HG03103 (cell line): ENCODE data around the gene RASA3.

ENCODE experiments used
- ATAC-seq: cut with Tn5 transposase; IDR thresholded peaks from one replicate; pipeline ENCODE4 v1.9.1; 2021; ENCODE audit warnings: low read depth; ENCODE audit not compliant: unreplicated experiment

Gene RASA3

GRCh38 chr13:113945857-113946408 is 186.5 kb downstream of the RASA3 start:
- ATAC-seq: no peak

GRCh38 chr13:113943821-113944565 is 188.4 kb downstream of the RASA3 start:
- no peak for ATAC-seq

- ATAC-seq: no peak
Measured at GRCh38 chr13:113942591-113943103, 189.8 kb downstream of the RASA3 start.

- ATAC-seq: no peak
Measured at GRCh38 chr13:113941571-113942191, 190.7 kb downstream of the RASA3 start.

- ATAC-seq: no peak
Measured at GRCh38 chr13:113939944-113940297, 192.5 kb downstream of the RASA3 start.

- ATAC-seq: no peak
Measured at GRCh38 chr13:113939129-113939943, 193.1 kb downstream of the RASA3 start.

GRCh38 chr13:113938716-113939115 is 193.7 kb downstream of the RASA3 start:
- ATAC-seq: no peak

- ATAC-seq: no peak
Measured at GRCh38 chr13:113938246-113938645, 194.2 kb downstream of the RASA3 start.

GRCh38 chr13:113937527-113938180 is 194.8 kb downstream of the RASA3 start:
- ATAC-seq: no peak

- no peak for ATAC-seq
Measured at GRCh38 chr13:113937073-113937472, 195.3 kb downstream of the RASA3 start.

- ATAC-seq: no peak
Measured at GRCh38 chr13:113936166-113936965, 196.1 kb downstream of the RASA3 start.

- ATAC-seq: no peak
Measured at GRCh38 chr13:113935001-113935844, 197.2 kb downstream of the RASA3 start.

- no peak for ATAC-seq
Measured at GRCh38 chr13:113934576-113934975, 197.8 kb downstream of the RASA3 start.

- ATAC-seq: no peak
Measured at GRCh38 chr13:113933901-113934300, 198.5 kb downstream of the RASA3 start.

- no peak for ATAC-seq
Measured at GRCh38 chr13:113931841-113932459, 200.5 kb downstream of the RASA3 start.

- ATAC-seq: no peak
Measured at GRCh38 chr13:113930671-113931637, 201.5 kb downstream of the RASA3 start.
